ENCODE measurements around the gene TRIO. TPM values are rescaled to one million over a fixed set of nuclear protein-coding genes. Genes with fewer than 3 reads are reported as not detected.

Gene TRIO
- total RNA-seq, 1 experiment from 2014 or later: 68.4 TPM

- Histone ChIP-seq H3K4me3 (replicated peaks in 1 of 2; ENCODE audit: low read depth in 1 of 2, low read length in 2 of 2) (no peak overlapping the region), H3K36me3 (ENCODE audit: control insufficient read depth in 1 of 2, insufficient read depth in 2 of 2, low read length in 2 of 2) (no peaks in the 10 kb centered on the region), H3K9me3 (ENCODE audit: control insufficient read depth in 1 of 2, insufficient read depth in 1 of 2, low read depth in 1 of 2, low read length in 2 of 2) (no peaks in the 10 kb centered on the region), H3K9me2 (ENCODE audit: insufficient read depth) (peaks cover 2% of the 10 kb centered on the region; the same call in 1 of the 2 replicates), H3K27ac (ENCODE audit: low read depth, low read length) (no peak overlapping the region), H2AFZ (ENCODE audit: low read depth, low read length, poor library complexity, severe bottlenecking) (peak overlapping the region; percentile 100), H3K4me2 (ENCODE audit: low read length) (peak overlapping the region; percentile 47), H4K20me1 (ENCODE audit: insufficient read depth) (no peaks in the 10 kb centered on the region), H3K79me2 (ENCODE audit: insufficient read depth, low read length) (no peaks in the 10 kb centered on the region), H3K4me1 (ENCODE audit: control insufficient read depth in 1 of 2, insufficient read depth in 2 of 2, low read length in 2 of 2) (peaks cover 18 to 40% of the 10 kb centered on the region in 2 experiments), H3K27me3 (ENCODE audit: insufficient read depth, low read length) (no peaks in the 10 kb centered on the region), H3K9ac (ENCODE audit: low read length) (no peak overlapping the region; the same call in 1 of the 2 replicates)
- ChIA-PET CTCF (interaction anchor here (1.4 kb wide), 1 partner anchor 81 kb away, joined by 3 read pairs; no protein-coding TSS in a partner anchor), POLR2A (interaction anchor here (0.5 kb wide), 1 partner anchor 28 kb away, joined by 3 read pairs; no protein-coding TSS in a partner anchor), RAD21 (ENCODE audit: low non-redundant PET in 1 of 2, low total read pairs in 2 of 2, uncharacterized antibody in 2 of 2, unreplicated experiment in 2 of 2) (no interaction called here)
- ATAC-seq (0 out of 2 replicates have a peak, but pooled peaks have one; percentile 7), DNase-seq (ENCODE audit: low read depth, low spot score) (no peak)
- no TSS peak for BruUV-seq (replicated peaks)
- intact Hi-C loops (cut with micrococcal nuclease): loop anchor here (5.0 to 10.0 kb wide), 3 partner anchors 122 to 536 kb away; no protein-coding TSS in a partner anchor
- TF ChIP-seq SRF (IDR thresholded peaks at IDR 0.05; ENCODE audit: low read depth) (no peak), FOSL1 (IDR thresholded peaks at IDR 0.05; ENCODE audit: low read depth) (peak; percentile 21; the same call in 1 of the 2 replicates), EZH2phosphoT487 (IDR thresholded peaks at IDR 0.05; ENCODE audit: borderline replicate concordance) (no peak), JUND (IDR thresholded peaks at IDR 0.05) (no peak), CBX3 (IDR thresholded peaks at IDR 0.05; ENCODE audit: low read depth) (0 out of 2 replicates have a peak, but pooled peaks have one; percentile 13), SP1 (IDR thresholded peaks at IDR 0.05; ENCODE audit: low read depth) (0 out of 2 replicates have a peak, but pooled peaks have one; percentile 17), EZH2 (IDR thresholded peaks at IDR 0.05) (no peak), RAD21 (IDR thresholded peaks at IDR 0.05; ENCODE audit: low read depth) (no peak), POLR2A (IDR thresholded peaks at IDR 0.05; ENCODE audit: borderline replicate concordance, extremely low read depth, insufficient read depth, insufficient read length) (no peak)
These were observed 33.9 kb upstream of the TRIO start for GRCh38 chr5:14109041-14109747.

GRCh38 chr5:14109771-14110170 is 33.4 kb upstream of the TRIO start:
- no peak overlapping the region for H3K27ac ChIP-seq (ENCODE audit: low read depth, low read length)
- no peaks in the 10 kb centered on the region for H3K9me3 ChIP-seq (ENCODE audit: control insufficient read depth in 1 of 2, insufficient read depth in 1 of 2, low read depth in 1 of 2, low read length in 2 of 2)
- ChIA-PET POLR2A (no interaction called here), RAD21 (ENCODE audit: low non-redundant PET in 1 of 2, low total read pairs in 2 of 2, uncharacterized antibody in 2 of 2, unreplicated experiment in 2 of 2) (no interaction called here), CTCF (interaction anchor here (1.1 kb wide), 1 partner anchor 160 kb away, joined by 3 read pairs; no protein-coding TSS in a partner anchor)
- peaks cover 18 to 40% of the 10 kb centered on the region in 2 experiments for H3K4me1 ChIP-seq (ENCODE audit: control insufficient read depth in 1 of 2, insufficient read depth in 2 of 2, low read length in 2 of 2)
- intact Hi-C loops (cut with micrococcal nuclease): loop anchor here (5.0 to 10.0 kb wide), 3 partner anchors 122 to 535 kb away; no protein-coding TSS in a partner anchor
- no peak for DNase-seq (ENCODE audit: low read depth, low spot score)
- no peak overlapping the region for H3K9ac ChIP-seq (ENCODE audit: low read length)
- ATAC-seq: no peak
- no peak overlapping the region for H3K4me2 ChIP-seq (ENCODE audit: low read length)
- H2AFZ ChIP-seq (ENCODE audit: low read depth, low read length, poor library complexity, severe bottlenecking): peak overlapping the region; percentile 100
- H3K27me3 ChIP-seq (ENCODE audit: insufficient read depth, low read length): no peaks in the 10 kb centered on the region
- no peak overlapping the region for H3K4me3 ChIP-seq (replicated peaks in 1 of 2; ENCODE audit: low read depth in 1 of 2, low read length in 2 of 2)
- H3K79me2 ChIP-seq (ENCODE audit: insufficient read depth, low read length): no peaks in the 10 kb centered on the region
- no peaks in the 10 kb centered on the region for H4K20me1 ChIP-seq (ENCODE audit: insufficient read depth)
- TF ChIP-seq ZFX (IDR thresholded peaks at IDR 0.05): no peak
- H3K9me2 ChIP-seq (ENCODE audit: insufficient read depth): peaks cover 2% of the 10 kb centered on the region; the same call in 1 of the 2 replicates
- BruUV-seq (replicated peaks): no TSS peak
- H3K36me3 ChIP-seq (ENCODE audit: control insufficient read depth in 1 of 2, insufficient read depth in 2 of 2, low read length in 2 of 2): no peaks in the 10 kb centered on the region

All from HCT116 (cell line).